LNCAP (cell line): ENCODE data around the gene CACNG6.

Source experiments
- CTCF ChIP-seq: fragments of 450-650 bp; IDR thresholded peaks from 2 replicates; pipeline ENCODE4 v1.5.1; 2017; ENCODE audit warnings: mild to moderate bottlenecking

Gene CACNG6, protein sequence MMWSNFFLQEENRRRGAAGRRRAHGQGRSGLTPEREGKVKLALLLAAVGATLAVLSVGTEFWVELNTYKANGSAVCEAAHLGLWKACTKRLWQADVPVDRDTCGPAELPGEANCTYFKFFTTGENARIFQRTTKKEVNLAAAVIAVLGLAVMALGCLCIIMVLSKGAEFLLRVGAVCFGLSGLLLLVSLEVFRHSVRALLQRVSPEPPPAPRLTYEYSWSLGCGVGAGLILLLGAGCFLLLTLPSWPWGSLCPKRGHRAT

GRCh38 chr19:53991224-53992113, at the start of gene CACNG6:
Gene CACNG6 (plus strand): TSS chr19:53991637. CDS start chr19:53992878, 1,241 bp downstream.
- no peak for TF ChIP-seq CTCF

DNA sequence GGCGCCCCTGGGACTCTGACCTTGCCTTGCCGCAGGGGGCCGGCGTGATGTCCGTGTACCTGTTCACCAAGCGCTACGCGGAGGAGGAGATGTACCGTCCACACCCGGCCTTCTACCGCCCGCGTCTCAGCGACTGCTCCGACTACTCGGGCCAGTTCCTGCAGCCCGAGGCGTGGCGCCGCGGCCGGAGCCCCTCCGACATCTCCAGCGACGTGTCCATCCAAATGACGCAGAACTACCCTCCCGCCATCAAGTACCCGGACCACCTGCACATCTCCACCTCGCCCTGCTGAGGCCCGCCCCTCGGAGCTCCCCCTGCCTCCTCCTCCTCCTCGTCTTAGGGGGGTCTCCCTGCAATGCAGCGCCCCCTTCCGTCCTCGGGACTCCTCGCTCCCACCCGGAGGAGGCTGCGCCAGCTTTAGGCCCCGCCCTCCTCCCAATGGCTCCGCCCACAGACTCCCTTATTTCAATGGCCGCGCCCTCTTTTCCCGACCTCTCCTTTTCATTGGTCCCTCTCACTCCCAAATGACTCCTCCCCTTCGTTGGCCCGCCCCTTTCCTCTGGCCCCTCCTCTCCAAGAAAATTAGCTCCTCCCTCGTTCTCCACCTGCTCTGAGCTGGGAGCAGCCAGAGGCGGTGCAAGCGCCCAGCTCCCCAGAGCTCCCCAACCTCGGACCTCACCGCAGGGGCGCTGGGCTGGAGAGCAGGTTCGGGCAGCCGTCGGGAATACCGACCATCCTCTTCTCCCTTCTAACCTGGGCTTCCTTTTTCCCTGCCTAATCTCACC, 49.2 kb upstream of the CACNG6 start:
- TF ChIP-seq CTCF: no peak

DNA sequence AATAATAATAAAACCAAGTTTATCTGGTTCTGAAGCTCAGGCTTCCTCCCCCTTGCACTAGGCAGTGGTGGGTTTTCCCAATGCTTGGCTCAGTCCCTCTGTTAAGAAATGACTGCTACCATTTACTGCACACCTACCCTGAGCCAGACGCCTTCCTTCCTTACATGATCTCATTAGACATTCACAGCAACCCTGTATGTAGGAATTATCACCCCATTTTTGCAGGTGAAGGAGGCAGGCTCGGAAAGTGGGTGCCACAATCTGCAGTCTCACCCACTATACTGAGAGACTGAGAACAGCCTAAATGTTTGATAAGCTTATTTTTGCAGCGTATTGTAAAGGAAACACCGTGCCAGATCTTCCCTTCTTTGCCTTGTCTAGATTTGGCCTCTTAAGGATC, 47.0 kb upstream of the CACNG6 start:
- TF ChIP-seq CTCF: no peak

DNA sequence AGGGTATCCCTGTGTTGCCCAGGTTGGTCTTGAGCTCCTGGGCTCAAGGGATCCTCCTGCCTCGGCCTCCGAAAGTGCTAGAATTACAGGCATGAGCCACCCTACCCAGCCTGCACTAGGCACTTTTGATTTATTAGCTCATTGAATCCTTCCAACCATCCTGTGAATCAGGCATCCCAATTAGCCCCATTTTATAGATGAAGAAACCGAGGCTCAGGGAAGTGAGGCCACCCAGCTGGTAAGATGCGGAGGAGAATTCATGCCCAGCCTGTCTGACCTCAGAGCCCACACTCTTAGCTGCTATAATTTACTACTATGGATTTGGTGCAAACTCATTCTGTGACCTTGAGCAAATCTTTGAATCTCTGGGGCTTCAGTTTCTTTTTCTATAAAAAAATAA, 46.5 kb upstream of the CACNG6 start:
- no peak for TF ChIP-seq CTCF

GRCh38 chr19:53945441-53945840, 46.0 kb upstream of the CACNG6 start:
- TF ChIP-seq CTCF: no peak

DNA sequence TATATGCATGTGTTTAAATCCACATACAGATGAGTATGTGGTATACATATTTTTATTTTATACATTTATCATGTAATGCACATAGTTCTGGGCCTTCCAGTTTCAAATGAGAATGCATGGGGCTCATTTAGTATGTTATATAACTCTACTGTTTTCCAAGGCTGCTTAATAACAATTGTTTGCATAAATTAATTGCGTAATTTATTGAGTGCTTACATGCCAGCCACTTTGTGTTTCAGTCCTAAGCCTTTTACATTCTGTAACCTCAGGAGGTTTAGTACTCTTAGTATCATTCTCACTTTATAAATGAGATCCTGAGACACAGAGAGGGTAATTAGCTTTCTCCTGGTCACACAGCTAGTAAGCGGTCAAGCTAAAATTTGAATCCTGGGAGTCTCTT, 45.4 kb upstream of the CACNG6 start:
- TF ChIP-seq CTCF: no peak

DNA sequence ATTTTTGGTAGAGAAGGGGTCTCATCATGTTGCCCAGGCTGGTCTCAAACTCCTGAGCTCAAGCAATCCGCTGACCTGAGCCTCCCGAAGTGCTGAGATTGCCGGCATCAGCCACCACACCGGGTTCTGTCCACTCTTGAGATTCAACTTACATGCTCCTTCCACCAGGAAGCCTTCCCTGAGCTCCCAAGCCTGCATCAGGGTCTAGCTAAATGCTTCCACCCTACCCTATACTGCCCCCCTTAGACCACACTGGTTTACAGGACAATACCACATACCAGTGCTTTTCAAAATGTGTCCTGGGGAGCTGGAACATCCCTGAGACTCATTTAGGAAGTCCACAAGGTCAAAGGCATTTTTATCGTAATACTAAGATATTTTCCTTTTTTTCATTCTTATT, 43.8 kb upstream of the CACNG6 start:
- TF ChIP-seq CTCF: no peak
